NCI-H2081 (cell line): ENCODE results near the gene ARMCX1.
A peak's percentile ranks its signal among the peaks of the same experiment; 100 is the strongest.
"Not testable (repeated sequence)": the region's sequence is repeated elsewhere in the genome, so short reads cannot be mapped to it uniquely, and the experiment has no call there.

Experiments
- DNase-seq, 2 experiments: peaks; one replicate each; lab custom pipeline; 2025; lab: John Stamatoyannopoulos, UW

The ARMCX1 gene

DNA sequence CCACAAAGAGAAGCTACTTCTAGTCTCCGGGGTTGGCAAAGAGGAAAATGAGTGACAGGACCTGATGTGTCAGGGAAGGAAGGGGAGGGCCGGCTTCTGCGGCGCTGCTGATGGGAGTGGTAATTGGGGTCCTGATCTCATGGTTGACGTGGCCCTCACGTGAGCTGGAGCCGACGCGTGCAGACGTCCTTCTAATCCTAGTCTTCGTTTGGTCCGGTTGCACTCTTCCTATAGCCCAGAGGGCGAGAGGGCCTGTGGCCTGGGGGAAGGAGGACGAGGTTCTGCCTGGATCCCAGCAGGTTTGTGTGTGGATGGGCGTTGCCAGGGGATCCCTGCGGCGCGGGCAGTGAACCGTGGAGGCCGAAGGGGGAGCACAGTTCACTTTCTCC, at the start of gene ARMCX1:
TSS of gene ARMCX1 (plus strand) at position 186 of the 389 bp plus-strand sequence. CDS start 2,384 bp downstream, outside the sequence.
- peak; percentile 24 to 47 for DNase-seq

DNA sequence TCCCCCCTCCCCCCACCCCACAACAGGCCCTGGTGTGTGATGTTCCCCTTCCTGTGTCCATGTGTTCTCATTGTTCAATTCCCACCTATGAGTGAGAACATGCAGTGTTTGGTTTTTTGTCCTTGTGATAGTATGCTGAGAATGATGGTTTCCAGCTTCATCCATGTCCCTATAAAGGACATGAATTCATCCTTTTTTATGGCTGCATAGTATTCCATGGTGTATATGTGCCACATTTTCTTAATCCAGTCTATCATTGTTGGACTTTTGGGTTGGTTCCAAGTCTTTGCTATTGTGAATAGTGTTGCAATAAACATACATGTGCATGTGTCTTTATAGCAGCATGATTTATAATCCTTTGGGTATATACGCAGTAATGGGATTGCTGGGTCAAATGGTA, 47.4 kb upstream of the ARMCX1 start:
- DNase-seq, result not testable (repeated sequence)

DNA sequence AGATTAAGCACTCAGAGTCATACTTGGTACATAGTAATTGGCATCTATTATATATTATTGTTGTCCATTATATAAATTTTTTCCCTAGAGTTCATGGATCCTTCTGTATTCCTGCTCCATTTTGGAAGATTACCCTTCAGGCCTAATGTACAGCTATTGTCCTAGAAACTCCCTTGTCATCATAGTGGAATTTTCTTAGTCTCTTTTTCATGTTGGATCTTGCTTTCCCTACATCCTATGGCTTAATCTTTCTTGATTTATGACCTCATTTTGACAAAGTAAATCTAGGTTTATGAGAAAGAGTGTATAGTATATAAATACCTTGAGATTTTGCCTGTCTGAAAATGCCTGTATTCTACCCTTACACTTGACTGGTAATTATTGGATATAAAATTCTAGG, 43.0 kb upstream of the ARMCX1 start:
- DNase-seq, result no peak

DNA sequence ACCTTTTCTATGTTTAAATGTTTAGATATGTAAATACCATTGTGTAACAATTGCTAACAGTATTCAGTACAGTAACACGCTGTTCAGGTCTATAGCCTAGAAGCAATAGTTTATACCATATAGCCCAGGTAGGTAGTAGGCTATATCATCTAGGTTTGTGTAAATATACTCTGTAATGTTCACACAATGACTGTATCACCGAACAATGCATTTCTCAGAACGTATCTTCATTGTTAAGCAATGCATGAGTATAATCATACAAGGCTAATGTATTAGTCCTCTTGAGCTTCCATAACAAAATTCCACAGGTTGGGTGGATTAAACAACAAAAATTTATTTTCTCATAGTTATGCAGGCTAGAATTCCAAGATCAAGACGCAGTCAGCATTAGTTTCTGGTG, 42.4 kb upstream of the ARMCX1 start:
- DNase-seq, result no peak

DNA sequence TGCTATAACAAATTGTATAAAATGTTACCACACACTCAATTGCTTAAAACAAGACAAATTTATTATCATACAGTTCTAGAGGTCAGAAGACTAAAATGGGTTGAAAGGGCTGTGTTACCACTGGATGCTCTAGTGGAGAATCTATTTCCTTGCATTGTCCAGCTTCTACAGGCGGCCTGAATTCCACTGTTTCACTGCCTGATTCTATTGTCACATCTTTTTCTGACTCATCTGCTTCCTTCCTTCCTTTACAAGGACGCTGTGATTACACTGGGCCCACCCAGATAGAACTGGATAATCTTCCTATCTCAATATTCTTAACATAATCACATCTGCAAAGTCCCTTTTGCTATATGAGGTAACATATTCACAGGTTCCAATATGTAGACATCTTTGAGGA, 19.4 kb upstream of the ARMCX1 start:
- no peak for DNase-seq

DNA sequence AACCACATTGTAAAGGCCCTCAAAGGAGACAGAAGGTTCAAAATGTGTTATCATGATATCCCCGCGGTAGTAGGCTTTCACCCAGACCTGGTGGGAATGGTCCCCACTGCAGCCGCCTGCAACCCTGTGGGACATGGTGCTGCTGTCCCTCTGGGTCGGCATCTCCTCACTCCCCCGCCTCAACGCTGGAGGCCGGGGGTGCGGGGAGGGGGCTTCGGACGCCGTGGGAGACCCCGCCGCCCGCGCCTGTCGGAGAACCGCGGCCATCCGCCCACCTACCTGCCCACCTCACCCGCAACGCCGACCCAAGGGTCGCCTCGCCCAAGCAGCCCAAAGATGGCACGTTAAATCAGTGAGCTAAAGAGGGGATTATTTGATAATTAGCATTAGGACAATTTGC, 11.2 kb upstream of the ARMCX1 start:
- no peak for DNase-seq

DNA sequence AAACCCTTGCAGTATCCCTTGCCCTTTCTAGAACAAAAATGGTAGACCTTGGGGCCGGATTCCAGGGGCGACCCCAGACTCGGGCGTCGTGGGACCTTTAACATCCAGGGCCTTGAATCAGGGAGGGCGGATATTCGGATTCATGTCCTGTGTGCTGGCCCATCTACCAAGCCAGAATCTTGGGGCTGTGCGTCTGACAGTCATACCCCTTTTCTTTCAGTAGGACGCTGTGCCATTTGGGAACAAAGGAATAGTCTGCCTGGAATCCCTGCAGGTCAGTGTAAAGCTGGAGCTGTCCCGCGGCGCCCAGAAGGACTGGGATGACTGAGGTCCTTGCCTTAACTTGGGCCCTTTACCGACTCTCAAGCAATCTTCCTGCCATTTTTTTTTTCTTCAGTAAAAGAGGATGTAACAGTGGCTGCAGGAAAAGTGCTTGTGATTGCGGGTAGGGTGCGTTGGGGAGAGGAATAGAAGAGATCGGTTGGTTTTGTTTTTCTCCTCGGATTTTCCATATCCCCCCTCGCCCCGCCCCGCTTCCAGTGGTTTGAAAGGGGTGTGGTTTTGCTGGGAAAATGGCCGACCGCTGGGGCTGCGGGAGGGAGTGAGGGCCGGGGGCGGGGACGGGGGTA, 518 bp downstream of the ARMCX1 start:
- DNase-seq, result no peak

DNA sequence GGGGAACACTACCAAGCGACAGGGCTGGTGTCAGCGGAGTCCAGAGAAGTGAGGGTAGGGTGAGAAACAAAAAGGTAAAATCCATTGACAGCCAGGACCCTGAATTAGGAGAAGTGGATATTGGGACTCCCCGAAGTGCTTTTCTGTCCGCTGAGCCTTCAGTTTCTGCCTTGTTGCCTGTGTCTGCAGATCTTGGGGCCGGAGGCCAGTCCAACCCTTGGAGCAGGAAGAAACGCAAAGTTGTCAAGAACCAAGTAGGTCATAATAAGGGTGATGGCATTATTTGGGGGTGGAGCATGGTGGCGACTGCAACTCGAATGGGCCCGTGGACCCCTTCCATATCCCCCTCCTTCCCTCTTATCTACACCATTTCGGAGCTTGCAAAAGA, 1.0 kb downstream of the ARMCX1 start:
- no peak for DNase-seq

DNA sequence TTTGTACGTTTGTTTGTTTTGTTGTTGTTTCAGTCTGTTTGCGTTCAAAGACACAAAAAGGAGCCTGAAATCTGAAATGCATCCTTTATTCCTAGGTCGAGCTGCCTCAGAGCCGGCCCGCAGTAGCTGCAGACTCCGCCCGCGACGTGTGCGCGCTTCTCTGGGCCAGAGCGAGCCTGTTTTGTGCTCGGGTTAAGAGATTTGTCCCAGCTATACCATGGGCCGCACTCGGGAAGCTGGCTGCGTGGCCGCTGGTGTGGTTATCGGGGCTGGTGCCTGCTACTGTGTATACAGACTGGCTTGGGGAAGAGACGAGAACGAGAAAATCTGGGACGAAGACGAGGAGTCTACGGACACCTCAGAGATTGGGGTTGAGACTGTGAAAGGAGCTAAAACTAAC, 2.4 kb downstream of the ARMCX1 start:
- no peak for DNase-seq

DNA sequence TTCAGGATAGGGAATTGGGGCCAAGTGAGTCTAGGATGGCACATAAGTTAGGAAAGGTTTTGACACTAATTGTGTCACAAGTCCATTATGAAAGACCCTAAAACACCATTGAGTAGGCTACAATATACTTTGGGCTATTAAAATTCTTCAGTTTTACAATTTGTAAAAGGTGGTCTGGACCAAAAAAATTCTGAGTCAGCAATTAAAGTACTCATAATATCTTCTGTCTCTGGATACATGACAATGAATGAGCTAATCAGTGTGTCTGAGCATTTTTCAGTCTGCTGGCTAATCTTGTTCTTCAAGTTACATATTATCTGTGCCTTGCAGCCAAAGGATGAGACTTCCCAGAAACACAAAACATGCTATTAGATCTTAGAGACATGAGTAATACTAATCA, 14.3 kb downstream of the ARMCX1 start:
- DNase-seq, result no peak

DNA sequence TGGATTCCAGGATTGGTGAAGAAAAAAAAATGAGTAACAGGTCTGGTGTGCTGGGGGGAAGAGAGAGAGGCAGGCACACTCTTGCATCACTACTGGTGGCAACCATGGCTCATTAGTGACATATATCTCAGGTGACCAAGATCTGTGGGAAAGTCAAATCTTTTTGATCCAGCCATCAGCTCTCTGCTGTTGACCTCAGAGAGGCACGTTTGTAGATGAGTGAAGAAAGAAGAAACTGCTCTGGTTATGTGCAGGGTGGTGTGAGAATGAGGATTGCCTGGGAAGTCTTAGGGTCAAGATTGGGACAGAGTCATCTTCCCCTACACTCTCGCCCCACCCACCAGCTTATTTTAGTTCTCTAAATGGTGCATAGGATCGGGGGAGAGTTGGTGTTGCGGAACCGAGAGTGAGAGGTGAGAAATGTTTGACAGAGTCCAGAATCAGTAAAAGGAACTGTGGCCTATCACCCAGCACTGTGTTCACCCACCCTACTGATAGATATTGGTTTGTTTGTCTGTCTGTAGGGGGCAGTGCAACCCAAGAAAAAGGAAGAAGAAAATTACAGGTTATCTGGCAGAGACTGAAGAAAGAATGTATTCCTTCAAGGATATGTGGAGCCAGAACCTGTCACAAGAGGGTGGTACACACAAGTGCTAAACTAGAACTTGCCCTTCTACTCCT, 45.5 kb downstream of the ARMCX1 start:
- peak; percentile 37 to 38 for DNase-seq

DNA sequence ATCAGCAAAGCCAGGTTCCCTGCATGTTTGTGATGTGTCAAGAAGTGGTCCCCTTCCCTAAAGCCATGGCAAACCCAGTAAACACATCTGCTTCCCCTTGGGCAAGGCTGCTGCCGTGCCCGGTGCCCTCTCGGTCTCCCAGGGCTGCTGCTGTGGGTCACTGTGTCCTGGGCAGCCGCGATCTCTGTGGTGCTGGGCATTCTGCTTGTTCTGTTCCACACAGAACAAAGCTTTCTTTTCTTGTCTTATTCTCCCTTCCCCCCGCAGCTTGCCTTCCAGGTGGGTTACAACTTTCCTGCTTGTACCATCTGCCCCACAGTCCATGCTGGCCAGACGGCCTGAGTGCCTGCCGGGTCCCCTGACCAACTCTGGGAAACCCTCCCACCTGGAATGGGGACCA, 49.2 kb downstream of the ARMCX1 start:
- not testable (repeated sequence) for DNase-seq

DNA sequence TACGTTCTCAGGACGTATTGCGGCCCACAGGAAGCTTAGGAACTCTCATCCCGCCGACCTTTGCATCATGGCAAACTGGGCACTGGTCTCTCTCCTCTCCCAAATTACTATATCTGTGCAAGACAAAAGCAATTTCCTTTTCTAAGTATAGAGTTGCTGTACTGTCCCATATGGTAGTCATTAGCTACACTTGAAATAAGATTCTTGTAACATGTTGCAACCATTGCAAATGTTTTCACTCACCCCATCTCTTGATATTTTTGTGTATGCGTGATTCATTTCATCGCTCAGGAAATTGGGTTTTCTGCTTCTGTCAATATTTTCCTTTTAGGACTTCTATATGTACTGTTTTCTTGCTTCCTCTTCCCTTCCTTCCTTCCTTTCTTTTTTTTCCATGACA, 51.7 kb downstream of the ARMCX1 start:
- DNase-seq, result no peak
